ENCODE measurements around the gene HEPH.
"Not testable (repeated sequence)": the region's sequence is repeated elsewhere in the genome, so short reads cannot be mapped to it uniquely, and the experiment has no call there.

DNA sequence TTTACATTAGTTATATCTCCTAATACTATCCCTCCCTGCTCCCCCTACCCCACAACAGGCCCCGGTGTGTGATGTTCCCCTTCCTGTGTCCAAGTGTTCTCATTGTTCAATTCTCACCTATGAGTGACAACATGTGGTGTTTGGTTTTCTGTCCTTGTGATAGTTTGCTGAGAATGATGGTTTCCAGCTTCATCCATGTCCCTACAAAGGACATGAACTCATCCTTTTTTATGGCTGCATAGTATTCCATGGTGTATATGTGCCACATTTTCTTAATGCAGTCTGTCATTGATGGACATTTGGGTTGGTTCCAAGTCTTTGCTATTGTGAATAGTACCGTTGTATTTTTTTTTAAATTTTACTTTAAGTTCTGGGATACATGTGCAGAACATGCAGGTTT lies 42.7 kb upstream of the HEPH start:
- TF ChIP-seq MYC (IDR thresholded peaks at IDR 0.05; ENCODE audit: borderline replicate concordance, low read length); CTCF (IDR thresholded peaks at IDR 0.05); ESRRA (IDR thresholded peaks at IDR 0.05; ENCODE audit: borderline replicate concordance, low read length); CEBPB (IDR thresholded peaks at IDR 0.05); BHLHE40 (IDR thresholded peaks at IDR 0.05; ENCODE audit: low read depth, low read length); SMC3 (IDR thresholded peaks at IDR 0.05); JUNB (IDR thresholded peaks at IDR 0.05); NFE2L2 (conservative IDR thresholded peaks at IDR 0.05; ENCODE audit: low read length); ELK1 (IDR thresholded peaks at IDR 0.05; ENCODE audit: low read depth, low read length); POLR2A (IDR thresholded peaks at IDR 0.05; ENCODE audit: low read length); RCOR1 (IDR thresholded peaks at IDR 0.05; ENCODE audit: low read depth, low read length): not testable (repeated sequence)
- TF ChIP-seq, protein P1, sequence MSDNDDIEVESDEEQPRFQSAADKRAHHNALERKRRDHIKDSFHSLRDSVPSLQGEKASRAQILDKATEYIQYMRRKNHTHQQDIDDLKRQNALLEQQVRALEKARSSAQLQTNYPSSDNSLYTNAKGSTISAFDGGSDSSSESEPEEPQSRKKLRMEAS (IDR thresholded peaks at IDR 0.05): not testable (repeated sequence)
- TF ChIP-seq, protein P2, sequence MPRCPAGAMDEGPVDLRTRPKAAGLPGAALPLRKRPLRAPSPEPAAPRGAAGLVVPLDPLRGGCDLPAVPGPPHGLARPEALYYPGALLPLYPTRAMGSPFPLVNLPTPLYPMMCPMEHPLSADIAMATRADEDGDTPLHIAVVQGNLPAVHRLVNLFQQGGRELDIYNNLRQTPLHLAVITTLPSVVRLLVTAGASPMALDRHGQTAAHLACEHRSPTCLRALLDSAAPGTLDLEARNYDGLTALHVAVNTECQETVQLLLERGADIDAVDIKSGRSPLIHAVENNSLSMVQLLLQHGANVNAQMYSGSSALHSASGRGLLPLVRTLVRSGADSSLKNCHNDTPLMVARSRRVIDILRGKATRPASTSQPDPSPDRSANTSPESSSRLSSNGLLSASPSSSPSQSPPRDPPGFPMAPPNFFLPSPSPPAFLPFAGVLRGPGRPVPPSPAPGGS (IDR thresholded peaks at IDR 0.05): not testable (repeated sequence)

All from A549 (cell line).